Peyer's patch (tissue), 4 donors: Measurements from ENCODE around the gene SLC15A1.

Experiments
- POLR2A ChIP-seq, 2 donors: fragments of 450-650 bp; IDR thresholded peaks; one replicate each; pipeline ENCODE4 v1.5.1; 2017; ENCODE audit warnings: antibody characterized with exemption in 2 of 2, mild to moderate bottlenecking in 2 of 2, moderate library complexity in 2 of 2
- TF ChIP-seq, protein P1 (sequence below), 6 experiments: fragments of 450-650 bp in 4 of 6; fragments of 200-600 bp in 2 of 6; sonication (generic) in 1 of 6; IDR thresholded peaks; one replicate each; pipeline ENCODE4 v1.5.1; 2017 to 2019; ENCODE audit warnings: antibody characterized with exemption in 6 of 6, mild to moderate bottlenecking in 3 of 6, moderate library complexity in 1 of 6

DNA sequence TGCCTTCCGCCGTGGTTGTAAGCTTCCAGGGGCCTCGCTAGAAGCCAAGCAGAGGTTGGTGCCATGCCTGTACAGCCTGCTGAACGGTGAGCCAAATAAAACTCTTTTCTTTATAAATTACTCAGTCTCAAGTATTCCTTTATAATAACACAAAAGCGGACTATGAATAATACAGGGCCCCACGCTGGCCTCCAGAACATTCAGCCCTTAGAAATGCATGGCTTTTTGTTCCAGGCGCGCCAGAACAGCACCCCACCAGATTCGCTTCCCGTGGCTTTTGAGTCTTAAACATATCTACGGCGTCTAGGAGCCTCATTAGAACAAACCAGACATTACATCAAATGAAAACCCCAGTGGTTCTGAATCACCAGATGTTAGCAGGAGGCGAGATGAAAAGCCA is 75.1 kb downstream of the SLC15A1 start:
- TF ChIP-seq, protein P1, sequence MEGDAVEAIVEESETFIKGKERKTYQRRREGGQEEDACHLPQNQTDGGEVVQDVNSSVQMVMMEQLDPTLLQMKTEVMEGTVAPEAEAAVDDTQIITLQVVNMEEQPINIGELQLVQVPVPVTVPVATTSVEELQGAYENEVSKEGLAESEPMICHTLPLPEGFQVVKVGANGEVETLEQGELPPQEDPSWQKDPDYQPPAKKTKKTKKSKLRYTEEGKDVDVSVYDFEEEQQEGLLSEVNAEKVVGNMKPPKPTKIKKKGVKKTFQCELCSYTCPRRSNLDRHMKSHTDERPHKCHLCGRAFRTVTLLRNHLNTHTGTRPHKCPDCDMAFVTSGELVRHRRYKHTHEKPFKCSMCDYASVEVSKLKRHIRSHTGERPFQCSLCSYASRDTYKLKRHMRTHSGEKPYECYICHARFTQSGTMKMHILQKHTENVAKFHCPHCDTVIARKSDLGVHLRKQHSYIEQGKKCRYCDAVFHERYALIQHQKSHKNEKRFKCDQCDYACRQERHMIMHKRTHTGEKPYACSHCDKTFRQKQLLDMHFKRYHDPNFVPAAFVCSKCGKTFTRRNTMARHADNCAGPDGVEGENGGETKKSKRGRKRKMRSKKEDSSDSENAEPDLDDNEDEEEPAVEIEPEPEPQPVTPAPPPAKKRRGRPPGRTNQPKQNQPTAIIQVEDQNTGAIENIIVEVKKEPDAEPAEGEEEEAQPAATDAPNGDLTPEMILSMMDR (IDR thresholded peaks at IDR 0.05): no peak
- TF ChIP-seq POLR2A (IDR thresholded peaks at IDR 0.05): no peak
